GM08714 (cell line): ENCODE results near the gene LRRC32.
"Not testable (repeated sequence)": the region's sequence is repeated elsewhere in the genome, so short reads cannot be mapped to it uniquely, and the experiment has no call there.

ENCODE experiments used
- H3K4me3 ChIP-seq: fragments of 200-500 bp; sonication (Bioruptor generic); 2 replicates; pipeline ENCODE4 v1.5.1; 2014; ENCODE audit warnings: mild to moderate bottlenecking, low read length, inconsistent platforms
- ZNF274 ChIP-seq: IDR thresholded peaks from 2 replicates; pipeline ENCODE4 v1.6.1; 2012; ENCODE audit warnings: mild to moderate bottlenecking, low read depth, low read length

Gene LRRC32

GRCh38 chr11:76648061-76648460, 22.5 kb downstream of the LRRC32 start:
- no peak overlapping the region for H3K4me3 ChIP-seq
- no peak for TF ChIP-seq ZNF274

DNA sequence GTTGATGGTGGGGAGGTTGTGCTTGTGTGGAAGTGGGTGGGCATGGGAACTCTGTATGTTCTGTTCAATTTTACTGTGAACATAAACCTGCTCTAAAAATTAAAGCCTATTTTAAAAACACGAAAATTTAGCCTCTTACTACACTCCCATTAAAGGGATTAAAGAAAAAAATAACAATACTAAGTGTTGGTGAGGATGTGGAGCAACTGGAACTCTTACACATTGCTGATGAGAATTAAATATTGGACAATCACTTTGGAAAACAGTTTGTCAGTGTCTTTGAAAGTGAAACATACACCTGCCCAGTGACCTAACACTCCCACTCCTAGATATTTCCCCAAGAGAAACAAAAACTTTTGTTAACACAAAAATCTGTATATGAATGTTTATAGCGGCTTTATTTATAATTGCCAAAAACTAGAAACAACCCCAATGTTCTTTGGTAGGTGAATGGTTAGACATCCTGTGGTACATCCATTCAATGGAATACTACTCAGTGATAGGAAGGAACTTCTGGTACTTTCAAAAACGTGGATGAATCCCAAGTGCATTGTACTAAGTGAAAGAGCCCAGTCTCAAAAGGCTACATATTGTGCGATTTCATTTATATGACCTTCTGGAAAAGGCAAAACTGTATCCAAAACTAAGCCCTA, 23.5 kb downstream of the LRRC32 start:
- H3K4me3 ChIP-seq, result no peak overlapping the region
- no peak for TF ChIP-seq ZNF274

DNA sequence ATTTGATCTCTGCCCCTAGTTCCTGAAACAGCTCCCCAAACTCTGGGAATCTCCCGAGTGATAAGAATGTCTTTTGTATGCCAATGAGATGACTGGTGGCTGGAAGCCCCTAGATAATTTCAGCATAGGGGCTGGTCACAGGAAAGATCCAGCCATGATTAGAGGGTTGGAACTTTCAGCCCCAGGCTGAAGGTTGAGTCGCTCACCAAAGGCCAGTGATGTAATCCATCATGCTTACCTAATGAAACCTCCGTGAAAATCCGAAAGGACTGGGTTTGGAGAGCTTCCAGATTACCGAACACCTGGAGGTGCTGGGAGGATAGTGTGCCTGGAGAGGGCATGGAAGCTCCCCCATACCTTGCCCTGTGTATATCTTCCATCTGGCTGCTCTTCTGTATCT, 26.0 kb downstream of the LRRC32 start:
- TF ChIP-seq ZNF274, result no peak
- H3K4me3 ChIP-seq, result no peak overlapping the region

GRCh38 chr11:76643711-76644110, 26.8 kb downstream of the LRRC32 start:
- H3K4me3 ChIP-seq, result not testable (repeated sequence)

DNA sequence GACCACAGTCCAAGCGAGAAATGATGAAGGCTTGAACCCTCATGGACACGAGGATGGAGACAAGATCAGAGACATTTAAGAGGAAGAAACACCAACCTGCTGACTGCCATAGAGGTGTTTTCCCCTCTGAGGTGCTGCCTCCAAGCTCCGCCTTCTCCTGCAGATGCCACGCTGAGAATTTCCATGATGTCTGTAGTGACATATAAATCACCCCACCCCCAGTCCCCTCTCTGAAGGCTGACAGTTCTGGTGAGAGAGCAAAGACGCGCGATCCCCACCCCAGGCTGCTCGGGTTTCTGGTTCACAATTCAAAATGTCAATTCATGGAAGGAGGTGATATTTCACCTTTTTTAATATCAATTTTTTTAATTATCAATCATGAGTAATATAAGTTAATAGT, 28.2 kb downstream of the LRRC32 start:
- H3K4me3 ChIP-seq, result no peak overlapping the region
- no peak for TF ChIP-seq ZNF274

DNA sequence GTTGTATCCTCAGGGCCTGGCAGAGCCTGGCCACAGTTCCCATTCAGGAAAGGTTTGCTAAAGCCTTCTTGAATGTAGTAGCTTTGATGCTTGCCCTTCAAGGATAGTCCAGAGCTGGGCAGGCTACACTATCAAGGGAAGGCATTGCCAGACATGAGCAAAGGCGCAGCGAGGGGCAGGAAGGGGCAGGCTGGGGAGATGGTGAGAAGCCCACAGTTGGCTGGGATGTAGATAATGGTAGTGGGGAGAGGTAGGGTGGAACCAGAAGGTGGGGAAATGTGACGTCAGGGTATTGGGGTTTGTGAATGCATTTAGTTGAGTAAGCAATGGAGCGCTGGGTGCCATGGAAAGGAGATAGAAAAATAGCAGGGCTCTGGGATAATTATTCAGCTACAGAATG, 28.6 kb downstream of the LRRC32 start:
- no peak overlapping the region for H3K4me3 ChIP-seq
- TF ChIP-seq ZNF274, result no peak

DNA sequence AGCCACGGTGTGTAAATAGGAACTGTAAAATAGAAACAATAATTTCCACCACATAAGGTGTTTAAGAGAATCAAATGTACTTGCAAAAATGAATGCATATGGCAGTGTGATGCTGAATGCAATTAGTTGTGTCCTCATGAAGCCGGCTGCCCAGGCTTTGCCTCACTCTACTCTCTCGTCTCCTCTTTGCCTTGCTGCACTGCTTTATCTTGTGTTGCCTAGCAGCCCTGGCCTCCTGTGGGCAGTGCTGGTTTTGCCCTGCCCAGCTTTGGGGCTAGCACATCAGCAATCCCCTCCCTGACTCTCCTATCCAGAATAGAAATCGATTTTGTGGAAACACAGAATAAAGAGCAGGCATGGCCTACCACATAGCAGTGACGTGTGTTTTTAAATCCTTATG, 30.0 kb downstream of the LRRC32 start:
- TF ChIP-seq ZNF274, result no peak
- no peak overlapping the region for H3K4me3 ChIP-seq

DNA sequence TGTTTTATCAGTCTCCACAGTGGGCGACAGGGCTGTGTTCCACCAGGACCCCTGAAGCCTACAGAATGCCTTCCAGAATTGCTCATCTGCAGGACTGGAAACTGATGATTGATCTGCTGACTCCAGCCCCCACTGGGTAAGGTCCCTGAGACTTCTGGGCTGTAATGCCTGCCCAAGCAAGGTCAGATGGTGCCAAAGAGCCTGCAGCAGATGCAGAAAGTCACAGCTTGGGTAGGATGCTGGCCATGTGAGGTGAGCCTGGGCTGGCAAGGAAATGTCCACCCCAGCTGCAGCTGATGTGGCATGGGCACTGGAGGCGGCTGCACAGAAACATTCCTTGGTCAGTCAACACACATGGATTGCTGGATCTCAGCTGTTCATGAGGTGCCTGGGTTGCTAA, 30.9 kb downstream of the LRRC32 start:
- no peak overlapping the region for H3K4me3 ChIP-seq
- no peak for TF ChIP-seq ZNF274

DNA sequence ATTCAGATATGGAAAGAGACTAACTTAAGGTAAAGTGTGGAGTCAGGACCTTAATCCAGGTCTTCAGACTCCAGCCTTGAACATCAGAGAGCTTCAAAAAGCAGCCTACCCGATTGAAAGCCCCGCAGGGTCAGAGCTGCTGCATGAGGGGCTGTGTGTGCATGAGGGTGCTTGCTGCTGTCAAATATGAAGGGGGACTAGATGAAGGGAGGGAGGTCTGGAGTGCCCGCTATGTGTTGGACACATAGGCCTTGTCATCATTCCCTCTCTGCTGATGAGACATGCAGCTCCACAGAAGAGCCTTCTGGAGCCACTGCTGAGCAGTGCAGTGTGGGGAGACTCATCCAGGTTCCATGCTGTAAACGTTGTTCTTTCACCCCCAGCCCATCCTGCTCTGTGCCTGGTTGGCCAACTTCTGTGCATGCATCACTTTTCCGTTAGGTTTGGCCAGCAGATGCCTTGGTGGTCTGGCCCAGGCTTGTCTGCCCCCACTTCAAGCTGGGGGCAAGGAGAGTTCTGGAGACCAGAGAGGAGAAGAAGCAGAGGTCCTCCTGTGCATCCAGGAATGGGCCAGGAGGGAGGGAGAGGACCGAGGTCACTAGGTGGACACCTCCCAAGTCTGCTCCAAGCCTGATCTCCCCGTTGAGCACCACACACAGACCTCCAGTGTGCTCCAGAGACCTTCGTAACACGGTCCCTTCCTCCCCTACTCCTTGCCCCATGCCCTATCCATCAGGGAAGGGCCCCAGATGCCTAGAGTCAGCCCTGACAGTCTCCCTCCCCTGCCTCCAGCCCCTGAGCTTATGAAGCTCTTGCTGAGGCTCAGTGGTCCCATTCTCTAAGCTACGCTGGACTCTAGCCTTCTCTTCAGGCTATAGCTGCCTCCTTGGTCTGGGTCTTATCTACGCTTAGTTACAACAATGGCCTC, 32.0 kb downstream of the LRRC32 start:
- H3K4me3 ChIP-seq, result no peak overlapping the region
- TF ChIP-seq ZNF274, result no peak

GRCh38 chr11:76637491-76638269, 32.9 kb downstream of the LRRC32 start:
- no peak overlapping the region for H3K4me3 ChIP-seq
- TF ChIP-seq ZNF274, result no peak

- TF ChIP-seq ZNF274, result no peak
- no peak overlapping the region for H3K4me3 ChIP-seq
These were observed 33.6 kb downstream of the LRRC32 start for GRCh38 chr11:76636826-76637460.

DNA sequence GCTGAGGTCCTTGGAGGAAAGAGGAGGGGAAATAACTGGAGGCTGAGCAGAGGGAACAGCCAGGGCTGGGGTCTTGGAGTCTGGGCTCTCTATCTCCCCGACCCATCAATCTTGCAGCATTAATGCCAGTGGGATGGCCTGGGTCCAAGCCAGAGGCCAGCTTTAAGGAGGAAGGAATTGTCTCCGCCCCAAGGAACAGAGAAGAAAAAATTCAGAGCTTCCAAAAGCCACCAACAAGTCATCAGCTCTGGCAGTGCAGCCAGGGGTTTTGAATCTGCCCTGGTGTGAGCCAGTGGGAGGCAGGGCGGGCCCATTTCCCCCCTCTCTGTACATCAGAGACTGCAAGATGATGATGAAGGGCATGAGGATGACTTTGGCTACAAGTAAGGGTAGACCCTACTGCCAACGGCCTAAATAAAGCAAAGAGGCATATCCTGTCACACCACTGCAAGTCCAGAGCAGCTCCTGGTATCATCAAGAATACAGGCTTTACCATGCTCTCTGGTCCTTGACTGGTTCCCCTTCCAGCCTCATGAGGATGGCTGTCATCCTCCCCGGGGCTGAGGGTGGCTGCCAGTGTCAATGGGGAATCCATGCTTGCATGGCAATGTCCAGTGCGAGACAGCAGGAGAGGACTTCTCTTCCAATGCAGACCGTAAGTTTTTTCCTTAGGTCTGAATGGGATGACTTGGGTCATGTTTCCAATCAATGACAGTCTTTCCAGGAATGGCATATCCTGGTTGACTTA, 34.4 kb downstream of the LRRC32 start:
- no peak for TF ChIP-seq ZNF274
- H3K4me3 ChIP-seq, result no peak overlapping the region

GRCh38 chr11:76634886-76635285, 35.7 kb downstream of the LRRC32 start:
- no peak overlapping the region for H3K4me3 ChIP-seq
- no peak for TF ChIP-seq ZNF274
